OCI-LY3 (cell line): ENCODE measurements around the gene CLMN.

Experiments
- CTCF ChIP-seq: fragments of 200-600, 300-600 bp; sonication (generic); IDR thresholded peaks from 2 replicates; pipeline ENCODE4 v1.5.1; 2014; ENCODE audit warnings: antibody characterized with exemption, low read length, low read depth
- EZH2phosphoT487 ChIP-seq: fragments of 200-600 bp; shearing (Covaris generic); IDR thresholded peaks from 2 replicates; pipeline ENCODE4 v1.6.1; 2018; ENCODE audit warnings: antibody characterized with exemption, mixed run types, low read depth

GRCh38 chr14:95191445-95192199 lies 128.1 kb downstream of the CLMN start:
- TF ChIP-seq CTCF (no peak), EZH2phosphoT487 (no peak)
